ENCODE data around the gene GPR132. TPM values are rescaled to one million over a fixed set of nuclear protein-coding genes. Genes with fewer than 3 reads are reported as not detected.

The GPR132 gene
- total RNA-seq, 1 experiment from 2014 or later = 1.4 TPM

GRCh38 chr14:105072892-105073719 lies 7.9 kb upstream of the GPR132 start:
- TF ChIP-seq, protein P1, sequence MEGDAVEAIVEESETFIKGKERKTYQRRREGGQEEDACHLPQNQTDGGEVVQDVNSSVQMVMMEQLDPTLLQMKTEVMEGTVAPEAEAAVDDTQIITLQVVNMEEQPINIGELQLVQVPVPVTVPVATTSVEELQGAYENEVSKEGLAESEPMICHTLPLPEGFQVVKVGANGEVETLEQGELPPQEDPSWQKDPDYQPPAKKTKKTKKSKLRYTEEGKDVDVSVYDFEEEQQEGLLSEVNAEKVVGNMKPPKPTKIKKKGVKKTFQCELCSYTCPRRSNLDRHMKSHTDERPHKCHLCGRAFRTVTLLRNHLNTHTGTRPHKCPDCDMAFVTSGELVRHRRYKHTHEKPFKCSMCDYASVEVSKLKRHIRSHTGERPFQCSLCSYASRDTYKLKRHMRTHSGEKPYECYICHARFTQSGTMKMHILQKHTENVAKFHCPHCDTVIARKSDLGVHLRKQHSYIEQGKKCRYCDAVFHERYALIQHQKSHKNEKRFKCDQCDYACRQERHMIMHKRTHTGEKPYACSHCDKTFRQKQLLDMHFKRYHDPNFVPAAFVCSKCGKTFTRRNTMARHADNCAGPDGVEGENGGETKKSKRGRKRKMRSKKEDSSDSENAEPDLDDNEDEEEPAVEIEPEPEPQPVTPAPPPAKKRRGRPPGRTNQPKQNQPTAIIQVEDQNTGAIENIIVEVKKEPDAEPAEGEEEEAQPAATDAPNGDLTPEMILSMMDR (IDR thresholded peaks at IDR 0.05; ENCODE audit: unreplicated experiment) = no peak
- no TSS peak for BruUV-seq (replicated peaks)
- Mint-ChIP-seq H3K4me1 (ENCODE audit: low read depth, unreplicated experiment) (peaks cover 10% of the 10 kb centered on the region), H3K4me3 (ENCODE audit: low read depth, unreplicated experiment) (no peak overlapping the region), H3K36me3 (ENCODE audit: insufficient read depth, unreplicated experiment) (peaks cover 23% of the 10 kb centered on the region), H3K27ac (ENCODE audit: unreplicated experiment) (no peak overlapping the region), H3K9me3 (ENCODE audit: low read depth, unreplicated experiment) (no peaks in the 10 kb centered on the region), H3K27me3 (ENCODE audit: unreplicated experiment) (peaks cover 15% of the 10 kb centered on the region)
- CTCF ChIA-PET = no interaction called here
- intact Hi-C loops (cut with micrococcal nuclease; ENCODE audit: unreplicated experiment) = no loop called here
- no peak for DNase-seq

- H3K27me3 Mint-ChIP-seq (ENCODE audit: unreplicated experiment) = peaks cover 8% of the 10 kb centered on the region
- H3K27ac Mint-ChIP-seq (ENCODE audit: unreplicated experiment) = no peak overlapping the region
- no peaks in the 10 kb centered on the region for H3K9me3 Mint-ChIP-seq (ENCODE audit: low read depth, unreplicated experiment)
- intact Hi-C loops (cut with micrococcal nuclease; ENCODE audit: unreplicated experiment) = no loop called here
- CTCF ChIA-PET = no interaction called here
- no TSS peak for BruUV-seq (replicated peaks)
- TF ChIP-seq, protein P1 (IDR thresholded peaks at IDR 0.05; ENCODE audit: unreplicated experiment) = no peak
- H3K36me3 Mint-ChIP-seq (ENCODE audit: insufficient read depth, unreplicated experiment) = peaks cover 23% of the 10 kb centered on the region
- H3K4me3 Mint-ChIP-seq (ENCODE audit: low read depth, unreplicated experiment) = no peak overlapping the region
- no peak for DNase-seq
- peaks cover 10% of the 10 kb centered on the region for H3K4me1 Mint-ChIP-seq (ENCODE audit: low read depth, unreplicated experiment)
Measured at GRCh38 chr14:105072381-105072861, 7.2 kb upstream of the GPR132 start.

- no TSS peak for BruUV-seq (replicated peaks)
- Mint-ChIP-seq H3K4me3 (ENCODE audit: low read depth, unreplicated experiment) (no peak overlapping the region), H3K27ac (ENCODE audit: unreplicated experiment) (no peak overlapping the region), H3K4me1 (ENCODE audit: low read depth, unreplicated experiment) (peaks cover 8% of the 10 kb centered on the region), H3K27me3 (ENCODE audit: unreplicated experiment) (peaks cover 3% of the 10 kb centered on the region), H3K9me3 (ENCODE audit: low read depth, unreplicated experiment) (no peaks in the 10 kb centered on the region), H3K36me3 (ENCODE audit: insufficient read depth, unreplicated experiment) (peaks cover 27% of the 10 kb centered on the region)
- no peak for DNase-seq
- TF ChIP-seq, protein P1 (IDR thresholded peaks at IDR 0.05; ENCODE audit: unreplicated experiment) = no peak
- CTCF ChIA-PET = interaction anchor here (0.6 kb wide), 1 partner anchor 99 kb away, joined by 3 read pairs; no protein-coding TSS in a partner anchor
- intact Hi-C loops (cut with micrococcal nuclease; ENCODE audit: unreplicated experiment) = no loop called here
Measured at GRCh38 chr14:105071942-105072341, 6.7 kb upstream of the GPR132 start.

DNA sequence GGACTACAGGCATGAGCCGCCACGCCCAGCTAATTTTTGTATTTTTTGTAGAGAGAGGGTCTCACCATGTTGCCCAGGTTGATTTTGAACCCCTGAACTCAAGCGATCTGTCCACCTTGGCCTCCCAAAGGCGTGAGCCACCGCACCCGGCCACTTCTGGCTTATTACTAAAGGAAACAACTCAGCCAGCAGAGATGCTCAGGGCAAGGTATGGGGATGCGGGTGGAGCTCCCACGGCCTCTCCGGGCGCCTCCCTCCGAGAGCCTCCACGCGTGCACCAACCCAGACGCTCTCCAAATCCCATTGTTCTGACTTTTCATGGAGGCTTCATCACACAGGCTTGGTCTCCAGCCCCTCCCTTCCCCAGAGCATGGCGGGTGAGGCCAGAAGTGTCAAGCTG lies 6.1 kb upstream of the GPR132 start:
- no peak overlapping the region for H3K27ac Mint-ChIP-seq (ENCODE audit: unreplicated experiment)
- intact Hi-C loops (cut with micrococcal nuclease; ENCODE audit: unreplicated experiment) = no loop called here
- no peak for DNase-seq
- peaks cover 29% of the 10 kb centered on the region for H3K36me3 Mint-ChIP-seq (ENCODE audit: insufficient read depth, unreplicated experiment)
- no peaks in the 10 kb centered on the region for H3K27me3 Mint-ChIP-seq (ENCODE audit: unreplicated experiment)
- H3K9me3 Mint-ChIP-seq (ENCODE audit: low read depth, unreplicated experiment) = no peaks in the 10 kb centered on the region
- BruUV-seq (replicated peaks) = no TSS peak
- CTCF ChIA-PET = interaction anchor here (0.6 kb wide), 1 partner anchor 98 kb away, joined by 3 read pairs; no protein-coding TSS in a partner anchor
- no peak overlapping the region for H3K4me3 Mint-ChIP-seq (ENCODE audit: low read depth, unreplicated experiment)
- H3K4me1 Mint-ChIP-seq (ENCODE audit: low read depth, unreplicated experiment) = peaks cover 6% of the 10 kb centered on the region
- TF ChIP-seq, protein P1 (IDR thresholded peaks at IDR 0.05; ENCODE audit: unreplicated experiment) = no peak
